HG03103 (cell line): ENCODE data around the gene DIPK1B.

Experiments
- ATAC-seq: cut with Tn5 transposase; IDR thresholded peaks from one replicate; pipeline ENCODE4 v1.9.1; 2021; ENCODE audit warnings: low read depth; ENCODE audit not compliant: unreplicated experiment

DIPK1B gene

GRCh38 chr9:136686534-136686793 is 25.9 kb upstream of the DIPK1B start:
- ATAC-seq: no peak

DNA sequence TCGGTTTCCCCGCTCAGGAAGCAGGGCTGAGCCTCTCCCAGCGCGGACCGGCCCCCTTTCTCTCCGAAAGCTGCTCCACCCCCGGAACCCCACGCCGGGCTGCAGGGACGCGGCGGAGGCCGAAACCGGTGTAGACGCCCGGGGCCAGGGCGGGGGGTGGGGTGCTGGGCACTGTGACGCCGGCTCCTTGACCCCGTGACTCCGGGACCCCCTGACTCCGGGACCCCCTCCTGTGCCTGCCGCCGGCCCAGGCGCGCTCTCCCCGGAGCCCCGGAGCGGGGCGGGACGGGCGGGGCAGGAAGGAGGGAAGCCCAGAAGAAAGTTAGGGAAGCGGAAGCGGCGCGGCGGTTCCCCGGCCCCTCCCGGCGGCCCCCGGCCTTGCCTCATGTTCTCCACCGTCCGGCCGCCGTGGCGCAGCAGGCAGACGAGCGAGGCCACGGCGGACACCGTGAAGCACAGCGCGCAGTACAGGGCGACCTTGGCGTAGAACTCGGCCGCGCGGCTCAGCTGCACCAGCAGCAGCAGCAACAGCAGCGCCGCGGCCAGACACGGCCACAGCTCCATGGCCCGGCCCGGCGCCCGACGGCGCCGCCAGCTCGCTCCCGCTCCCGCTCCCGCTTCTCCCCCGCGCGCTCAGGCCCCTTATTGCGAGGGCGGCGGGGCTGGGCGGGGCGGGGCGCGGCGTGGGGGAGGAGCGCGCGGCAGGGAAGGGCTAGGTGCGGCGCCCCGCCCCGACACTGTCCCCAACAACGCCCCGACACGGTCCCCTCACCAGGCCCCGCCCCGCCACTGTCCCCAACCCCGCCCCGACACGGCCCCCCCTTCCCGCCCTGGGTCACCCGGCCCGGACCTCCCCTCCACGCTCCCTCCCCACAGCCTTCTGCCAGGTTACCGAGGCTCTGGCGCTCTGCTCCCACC is 25.3 kb upstream of the DIPK1B start, which contains the start of gene AGPAT2:
AGPAT2 (minus strand) TSS at position 664 of the 918 bp plus-strand sequence; CDS start at position 564, 100 bp downstream.
- no peak for ATAC-seq

DNA sequence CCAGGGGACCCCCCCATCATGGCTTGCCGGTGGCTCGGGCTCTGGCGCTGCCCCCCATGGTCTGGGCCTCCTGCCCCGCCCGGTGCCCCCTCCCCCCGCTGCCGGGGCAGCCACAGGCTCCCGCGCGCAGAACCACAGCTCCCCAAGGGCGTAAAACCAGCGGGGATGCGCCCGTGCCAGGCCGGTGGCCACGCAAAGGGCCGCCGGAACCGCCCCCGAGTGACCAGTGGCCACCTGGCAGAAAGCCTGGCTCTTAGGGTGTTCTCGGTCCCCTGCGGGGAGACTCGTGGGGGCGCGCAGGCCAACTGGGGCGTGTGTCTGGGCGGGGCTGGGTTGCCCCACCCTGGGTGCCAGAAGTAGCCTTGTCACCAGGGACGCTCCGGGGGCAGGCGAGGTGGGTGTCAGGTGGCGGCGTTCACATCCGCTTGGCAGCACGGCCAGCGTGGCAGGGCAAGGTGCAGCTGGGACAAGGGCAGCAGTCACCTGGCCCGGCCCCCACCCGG is 24.6 kb upstream of the DIPK1B start:
- ATAC-seq: no peak

DNA sequence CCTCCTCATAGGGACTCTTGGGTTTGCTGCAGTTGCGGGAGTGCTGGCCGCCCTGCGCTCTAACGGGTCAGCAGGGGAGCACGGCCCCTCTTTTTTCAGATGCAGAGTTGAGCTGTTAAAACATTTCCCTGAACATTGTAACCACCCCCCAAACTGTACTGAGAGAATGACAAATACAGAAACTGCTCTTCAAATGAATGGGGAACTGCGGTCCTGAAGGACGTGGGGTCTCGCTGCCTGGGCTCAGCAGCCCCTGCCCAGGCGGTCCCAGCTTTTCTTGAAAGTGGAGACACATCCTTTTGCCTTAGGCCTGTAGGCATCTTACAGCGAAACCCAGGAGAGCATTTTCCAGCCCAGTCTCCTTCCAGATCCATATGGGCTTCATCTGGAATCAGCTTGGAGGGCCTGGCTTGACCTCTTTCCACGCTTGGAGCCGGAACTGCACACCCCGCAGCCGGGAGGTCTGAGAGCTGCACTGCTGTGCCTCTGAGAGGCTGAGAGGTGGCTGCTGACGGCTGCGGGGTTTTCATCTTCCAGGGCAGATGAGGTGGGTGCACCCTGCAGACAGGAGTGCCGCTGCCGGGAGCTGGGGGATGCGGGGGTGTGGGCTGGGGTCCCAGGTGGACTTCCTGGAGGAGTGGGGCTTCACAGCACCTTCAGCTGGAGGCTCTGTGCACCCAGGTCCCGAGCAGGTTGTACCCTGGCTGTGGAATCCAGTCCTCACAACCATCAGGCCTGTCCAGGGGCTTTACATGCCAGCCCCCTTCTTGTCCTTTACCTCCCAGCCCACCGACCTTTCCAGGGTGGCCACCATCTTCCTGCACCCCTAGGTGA is 23.9 kb upstream of the DIPK1B start:
- no peak for ATAC-seq

DNA sequence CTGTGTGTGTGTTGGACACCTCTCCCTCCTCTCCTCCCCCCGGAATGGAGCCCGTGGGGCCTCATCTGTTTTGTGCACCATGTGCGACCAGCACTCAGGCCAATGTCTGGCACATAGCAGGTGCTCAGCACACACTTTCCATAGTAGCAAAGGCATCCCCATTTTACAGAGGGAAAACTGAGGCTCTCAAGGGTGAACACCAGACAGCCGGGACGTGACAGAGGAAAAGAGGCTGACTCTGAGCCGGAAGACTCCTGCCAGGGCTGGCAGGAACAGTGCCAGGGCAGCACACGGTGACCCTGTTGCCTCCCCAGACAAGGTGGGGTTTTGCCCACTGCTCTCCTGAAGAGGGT is 23.3 kb upstream of the DIPK1B start:
- no peak for ATAC-seq

- no peak for ATAC-seq
These were observed 22.1 kb upstream of the DIPK1B start for GRCh38 chr9:136690104-136690805.

DNA sequence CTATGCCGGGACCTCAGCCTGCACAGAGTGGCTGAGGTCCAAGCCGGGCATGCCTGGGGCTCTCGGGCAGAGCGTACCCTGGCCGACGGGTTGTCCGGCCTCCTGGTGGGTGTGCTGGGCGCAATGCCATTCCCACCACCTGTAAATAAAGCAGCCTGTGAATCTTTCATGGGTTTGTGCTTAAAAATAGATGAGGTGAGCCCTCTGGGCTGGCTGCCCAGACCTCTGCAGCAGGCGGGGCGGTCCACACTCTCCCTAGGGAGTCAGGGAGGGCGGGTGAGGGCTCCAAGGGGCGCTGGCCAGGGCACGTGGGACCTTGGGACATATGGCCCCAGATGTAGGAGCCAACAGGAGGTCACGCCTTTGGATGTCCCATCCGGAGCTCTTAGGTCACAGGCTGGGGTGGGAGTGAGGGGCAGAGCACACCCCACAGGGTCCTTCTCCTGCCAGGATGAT is 21.5 kb upstream of the DIPK1B start:
- no peak for ATAC-seq

DNA sequence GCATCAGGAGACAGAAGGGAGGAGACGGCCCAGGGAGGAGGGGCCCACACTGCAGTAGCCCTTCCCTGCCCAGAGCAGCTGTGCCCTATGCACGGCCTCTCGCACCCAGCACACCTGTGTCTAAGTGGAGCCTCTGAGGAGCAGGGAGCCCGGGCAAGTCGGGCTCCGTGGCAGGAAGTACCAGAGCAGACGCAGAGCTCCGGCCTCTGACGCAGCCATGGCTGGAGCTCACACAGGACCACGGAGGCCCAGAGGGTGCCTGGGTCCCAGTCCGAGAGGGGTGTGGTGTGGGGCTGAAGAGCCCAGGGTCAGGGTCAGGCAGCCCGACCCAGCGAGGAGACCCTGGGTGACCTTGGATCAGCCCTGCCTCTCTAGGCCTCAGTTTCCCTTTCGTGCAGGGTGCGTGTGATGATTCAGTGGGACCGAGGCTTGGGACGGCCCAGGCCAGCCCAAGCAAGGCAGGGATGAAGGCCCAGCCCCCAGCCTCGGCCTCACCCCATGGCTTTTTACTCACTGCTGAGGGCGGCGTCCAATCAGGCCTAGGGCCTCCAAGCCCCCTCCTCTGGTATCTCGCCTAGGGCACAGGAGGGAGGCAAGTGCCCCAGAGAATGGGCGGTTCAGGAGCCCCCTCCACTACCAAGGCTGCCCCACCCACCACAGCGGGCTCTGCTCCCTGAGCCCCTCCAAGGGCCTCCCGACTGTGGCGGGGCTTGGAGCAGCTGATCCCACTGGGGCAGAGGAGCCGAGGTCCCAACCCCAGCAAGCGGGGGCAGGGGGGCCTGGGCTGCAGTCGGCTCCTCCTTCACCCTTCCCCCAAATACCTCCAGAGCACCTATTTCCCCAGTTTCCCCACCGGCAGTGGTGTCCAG is 20.8 kb upstream of the DIPK1B start:
- no peak for ATAC-seq

DNA sequence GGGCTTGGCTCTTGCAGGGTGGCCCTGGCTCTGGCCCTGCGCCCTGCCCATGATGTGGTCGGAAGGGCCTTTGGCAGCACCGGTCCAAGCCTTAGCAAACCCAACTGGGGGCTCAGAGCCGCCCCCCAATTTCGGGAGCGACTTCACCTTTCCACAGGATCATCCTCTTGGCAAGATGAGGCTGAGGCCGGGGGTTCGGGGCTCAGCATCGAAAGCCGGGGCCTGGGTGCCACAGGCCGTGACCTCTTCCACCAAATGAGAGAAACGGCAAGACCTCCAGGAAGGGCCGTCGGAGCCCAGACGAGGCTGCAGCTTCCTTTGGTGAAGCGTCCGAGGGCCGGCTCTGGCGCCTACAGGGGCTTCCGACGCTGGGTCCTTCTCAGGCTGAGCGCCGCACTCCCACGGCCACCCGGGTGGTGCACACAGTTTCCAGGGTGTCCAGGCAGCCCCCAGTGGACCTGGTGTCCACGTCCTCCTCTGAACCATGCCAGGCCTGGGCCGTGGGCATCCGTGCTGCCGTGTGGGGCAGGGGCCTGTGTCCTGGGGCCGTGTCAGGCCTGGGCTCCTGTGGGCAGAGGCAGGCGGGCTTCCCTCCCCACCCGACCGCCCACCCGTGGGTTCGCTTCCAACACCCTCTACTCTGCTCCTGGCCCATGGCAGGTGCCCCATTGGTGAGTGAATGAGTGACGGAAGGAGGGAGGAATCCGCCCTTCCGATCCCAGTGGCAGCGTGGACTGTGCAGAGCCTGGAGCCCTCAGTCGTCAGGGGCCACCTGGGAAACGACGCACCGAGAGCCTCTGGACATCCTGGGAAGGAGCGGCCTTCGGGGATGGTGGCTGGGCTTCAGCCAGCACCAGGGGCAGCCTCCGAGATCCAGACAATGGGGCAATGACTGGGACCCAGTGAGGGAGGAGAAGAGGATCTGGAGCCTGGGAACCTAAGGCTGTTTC is 19.9 kb upstream of the DIPK1B start:
- no peak for ATAC-seq

GRCh38 chr9:136693135-136693489 is 19.3 kb upstream of the DIPK1B start:
- ATAC-seq: no peak

DNA sequence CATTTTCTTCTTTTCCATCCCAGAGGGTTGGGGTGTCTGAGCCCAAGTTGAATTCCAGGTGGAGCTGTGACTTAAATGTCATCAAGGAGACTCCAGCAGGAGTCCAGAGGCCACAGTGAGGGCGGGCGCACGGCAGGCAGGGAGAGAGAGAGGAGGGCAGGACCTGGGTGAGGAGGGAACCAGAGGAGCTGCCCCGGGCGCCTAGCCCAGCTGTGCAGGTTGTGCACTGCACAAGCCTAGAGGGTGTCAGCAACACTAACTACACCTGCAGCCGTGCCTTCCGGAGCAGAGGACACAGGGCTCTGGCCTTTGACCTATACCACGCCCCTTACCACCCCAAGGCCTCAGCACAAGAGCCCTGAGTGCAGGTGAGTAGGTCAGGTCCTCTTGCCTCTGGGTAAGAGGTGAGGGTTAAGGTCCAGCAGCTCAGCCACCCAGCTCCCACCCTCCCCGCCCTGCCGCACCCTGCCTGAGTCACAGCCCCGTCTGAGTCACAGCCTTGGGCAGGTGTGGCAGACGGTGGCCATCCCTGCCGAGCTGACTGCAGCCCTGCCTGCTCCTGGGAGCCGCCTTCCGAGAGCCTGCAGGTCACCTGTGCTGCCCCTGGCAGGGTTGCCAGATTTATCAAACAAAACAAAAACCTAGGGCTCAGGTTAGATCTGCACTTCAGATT is 18.7 kb upstream of the DIPK1B start:
- no peak for ATAC-seq

DNA sequence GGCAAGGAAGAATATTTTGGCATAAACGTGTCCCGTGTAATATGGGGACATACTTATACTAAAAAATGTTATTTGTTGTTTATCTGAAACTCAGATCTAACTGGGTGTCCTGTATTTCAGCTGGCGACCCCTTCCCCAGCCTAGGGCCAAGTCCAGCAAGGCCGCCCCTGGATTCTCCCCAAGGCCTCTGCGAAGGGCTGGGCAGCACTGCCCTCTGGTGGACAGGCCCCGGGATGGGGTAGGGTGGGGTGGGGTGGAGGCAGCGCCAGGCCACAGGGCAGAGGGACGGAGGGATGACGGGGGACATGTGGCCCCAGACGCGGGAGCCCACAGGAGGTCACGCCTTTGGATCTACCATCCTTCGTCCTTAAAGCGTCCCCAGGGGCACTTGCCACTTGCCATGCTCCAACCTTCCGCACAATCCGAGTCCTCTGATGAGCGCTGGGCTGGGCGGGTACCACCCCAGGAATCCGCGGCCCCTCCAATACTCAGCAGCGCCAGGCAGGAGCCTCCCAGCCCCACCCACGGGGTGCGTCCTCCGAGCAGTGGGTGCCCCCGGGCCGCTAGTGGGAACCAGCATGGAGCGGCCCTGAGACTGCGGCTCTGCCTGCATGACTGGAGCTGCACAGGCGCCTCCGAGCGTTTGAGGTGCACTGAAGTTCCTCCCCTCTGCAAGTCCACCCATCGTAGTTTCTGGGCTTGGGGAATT is 18.1 kb upstream of the DIPK1B start:
- no peak for ATAC-seq

GRCh38 chr9:136694872-136695247 is 17.5 kb upstream of the DIPK1B start:
- ATAC-seq: no peak

DNA sequence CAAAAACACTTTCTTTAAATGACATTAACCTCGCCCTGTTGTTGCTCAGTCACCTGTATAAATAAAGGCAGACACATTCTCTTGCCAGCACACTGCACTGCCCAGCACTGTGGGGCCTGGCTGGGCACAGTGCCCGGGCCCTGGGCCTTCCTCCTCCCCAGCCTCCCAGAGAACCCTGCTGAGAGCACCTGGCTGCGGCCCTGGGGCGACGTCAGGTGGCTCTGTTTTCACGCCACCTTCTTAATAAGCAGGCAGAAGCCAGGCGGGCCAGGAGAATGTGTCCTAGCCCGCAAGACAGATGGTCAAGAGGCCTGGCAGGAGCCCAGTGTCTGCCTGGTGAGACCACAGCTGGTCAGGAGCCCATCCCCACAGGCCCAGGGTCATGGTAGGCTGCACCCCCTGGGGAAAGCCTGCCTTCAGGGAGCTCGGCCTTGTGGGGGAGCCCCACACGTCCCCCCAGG is 16.9 kb upstream of the DIPK1B start:
- no peak for ATAC-seq

DNA sequence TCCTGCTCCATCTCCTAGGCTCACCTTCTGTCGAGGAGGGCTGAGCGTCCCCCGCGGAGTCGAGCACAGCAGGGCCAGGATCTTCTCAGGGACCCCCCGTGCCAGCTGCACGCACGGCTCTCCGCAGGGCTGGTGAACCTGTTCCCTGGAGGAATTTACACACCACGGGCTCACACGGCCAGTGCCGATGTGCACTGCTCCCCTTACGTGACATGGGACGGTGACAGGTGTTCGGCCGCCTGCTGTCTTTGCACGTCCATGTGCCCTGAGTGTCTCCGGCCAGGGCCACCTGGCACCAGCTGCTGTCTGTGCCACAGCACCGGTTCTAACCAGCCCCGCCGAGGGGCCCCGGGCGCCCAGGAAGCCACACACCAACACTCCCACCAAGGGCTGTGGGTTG is 16.4 kb upstream of the DIPK1B start:
- no peak for ATAC-seq

GRCh38 chr9:136696502-136696901 is 15.9 kb upstream of the DIPK1B start:
- ATAC-seq: no peak

DNA sequence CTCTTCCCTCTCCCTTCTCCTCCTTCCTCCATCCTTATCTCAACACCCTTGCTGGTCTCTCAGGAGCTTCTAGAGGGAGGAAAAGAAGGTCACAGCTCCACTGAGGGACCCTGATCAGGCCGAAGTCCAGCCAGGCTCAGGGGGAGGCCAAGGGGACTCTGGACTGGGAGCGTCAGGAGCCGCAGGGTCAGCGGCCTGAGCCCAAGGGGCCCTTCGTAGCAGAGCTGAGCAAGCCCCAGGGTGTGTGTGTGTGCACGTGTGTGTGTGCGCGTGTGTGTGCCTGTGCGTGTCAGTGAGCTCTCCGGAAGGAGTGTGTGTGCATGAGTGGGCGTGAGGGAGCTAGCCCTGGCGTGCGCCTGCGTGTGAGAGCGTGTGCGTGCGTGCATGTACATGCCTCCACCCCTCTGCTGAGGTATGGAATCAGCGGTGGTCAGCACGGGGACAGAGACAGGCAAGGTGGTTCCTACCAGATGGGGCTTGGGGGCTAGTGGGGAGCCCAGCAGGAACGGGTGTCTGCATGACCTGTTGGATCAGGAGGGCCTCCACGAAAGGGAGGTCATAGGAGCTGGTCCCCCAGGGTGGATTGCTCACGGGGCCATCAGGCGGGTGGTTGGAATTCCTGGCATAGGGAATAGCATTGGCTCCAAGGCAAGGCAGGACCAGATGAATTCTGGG is 15.1 kb upstream of the DIPK1B start:
- no peak for ATAC-seq
